Left colon (tissue), 2 donors: ENCODE results near the gene PHKG2. TPM values are rescaled to one million over a fixed set of nuclear protein-coding genes. Genes with fewer than 3 reads are reported as not detected.

Source experiments
- ATAC-seq: fragments of 200-7000 bp; cut with Tn5 transposase; one replicate; pipeline ENCODE4 v1.9.1; 2020; ENCODE audit warnings: mild to moderate bottlenecking, moderate library complexity
- DNase-seq, 2 donors: peaks; one replicate each; pipeline ENCODE4 v3.0.0-alpha.2; 2020
- intact Hi-C, 2 donors: fragments of 100-400 bp; cut with DNase I in 1 of 2; cut with micrococcal nuclease in 1 of 2; formaldehyde crosslinking; loops; one replicate each; pipeline versions ENCODE4 v1.11.2 to v1.14.0; 2022; cut with DNase I, micrococcal nuclease
- total RNA-seq, 2 donors: library from RNA; stranded (reverse); fragmentation: NEBNext Ultra II Directional; extraction: Animal tissue kit (Norgen Biotek cat#: 25700); gene quantifications; one replicate each; pipeline ENCODE4 v1.2.1, GENCODE V29; 2021
- donor health status: DM: no; HTN: no; CAD: no.
- donor health status: DM: yes; HTN: yes; CAD: no.

PHKG2 gene
- total RNA-seq, 2 donors from 2014 or later = 38.0 to 42.8 TPM

- intact Hi-C loops = no loop called here
- ATAC-seq = no peak
- DNase-seq = no peak
Measured at GRCh38 chr16:30783280-30784109, 35.3 kb downstream of the PHKG2 start.

GRCh38 chr16:30784215-30784614 is 36.0 kb downstream of the PHKG2 start:
- intact Hi-C loops = no loop called here
- ATAC-seq = no peak
- DNase-seq = no peak

- ATAC-seq (no peak), DNase-seq (no peak)
- intact Hi-C loops = no loop called here
Measured at GRCh38 chr16:30785126-30786106, 37.2 kb downstream of the PHKG2 start.

- intact Hi-C loops = no loop called here
- peak; percentile 66 for ATAC-seq
- peak in 1 of 2 donors; percentile 52 for DNase-seq
Measured at GRCh38 chr16:30786115-30786935, 38.1 kb downstream of the PHKG2 start.

- intact Hi-C loops = no loop called here
- DNase-seq (peak; percentile 75 to 78), ATAC-seq (peak; percentile 80)
Measured at GRCh38 chr16:30786936-30787612, 38.8 kb downstream of the PHKG2 start, which contains the start of gene ZNF629. ZNF629 (minus strand) TSS chr16:30787205; CDS start chr16:30784482, 2,723 bp downstream.

- DNase-seq = no peak
- intact Hi-C loops = no loop called here
- ATAC-seq = peak; percentile 42
Measured at GRCh38 chr16:30787613-30788378, 39.6 kb downstream of the PHKG2 start.

- no peak for DNase-seq
- intact Hi-C loops = no loop called here
- ATAC-seq = no peak
Measured at GRCh38 chr16:30793508-30794069, 45.4 kb downstream of the PHKG2 start.

- ATAC-seq (no peak), DNase-seq (no peak)
- intact Hi-C loops = no loop called here
Measured at GRCh38 chr16:30794634-30795033, 46.4 kb downstream of the PHKG2 start.

GRCh38 chr16:30797670-30798309 is 49.6 kb downstream of the PHKG2 start:
- ATAC-seq (peak; percentile 47), DNase-seq (no peak)
- intact Hi-C loops = no loop called here

Other genes with a start within 250 kb of the PHKG2 start
- gene ZNF768, start 221.9 kb upstream of the PHKG2 start, total RNA-seq = 10 to 100 TPM; 58.7 to 62.4 TPM
- 10 to 100 TPM in 1 of 2 donors, 1 to 10 TPM in 1; 9.8 to 11.7 TPM for gene ZNF747, start 213.6 kb upstream of the PHKG2 start, total RNA-seq
- gene ZNF764, start 190.1 kb upstream of the PHKG2 start, total RNA-seq = 10 to 100 TPM; 10.6 to 20.7 TPM
- 10 to 100 TPM; 16.6 to 24.4 TPM for gene ZNF688, start 176.7 kb upstream of the PHKG2 start, total RNA-seq
- gene ZNF785, start 162.7 kb upstream of the PHKG2 start, total RNA-seq = 10 to 100 TPM; 14.9 to 17.8 TPM
- 1 to 10 TPM; 6.8 to 6.9 TPM for gene ZNF689, start 138.0 kb upstream of the PHKG2 start, total RNA-seq
- gene PRR14, start 97.5 kb upstream of the PHKG2 start, total RNA-seq = 10 to 100 TPM; 47.6 to 51.0 TPM
- 10 to 100 TPM; 71.8 to 78.8 TPM for gene FBRS, start 90.0 kb upstream of the PHKG2 start, total RNA-seq
- gene SRCAP, start 49.3 kb upstream of the PHKG2 start, total RNA-seq = 10 to 100 TPM; 60.6 to 68.3 TPM
- gene CFAP119, start 13.6 kb downstream of the PHKG2 start, total RNA-seq = 1 to 10 TPM; 5.9 to 7.8 TPM
- 10 to 100 TPM; 82.9 to 99.8 TPM for gene RNF40, start 13.9 kb downstream of the PHKG2 start, total RNA-seq
- gene ZNF629, start 38.8 kb downstream of the PHKG2 start, total RNA-seq = 10 to 100 TPM; 12.3 to 15.2 TPM
- 10 to 100 TPM; 22.3 to 23.5 TPM for gene BCL7C, start 145.7 kb downstream of the PHKG2 start, total RNA-seq
- gene CTF1, start 148.2 kb downstream of the PHKG2 start, total RNA-seq = 1 to 10 TPM in 1 of 2 donors, under 1 TPM in 1; 0.24 to 1.7 TPM
- 10 to 100 TPM; 20.5 to 24.4 TPM for gene FBXL19, start 175.1 kb downstream of the PHKG2 start, total RNA-seq
- gene ORAI3, start 200.6 kb downstream of the PHKG2 start, total RNA-seq = 10 to 100 TPM; 12.9 to 21.0 TPM
- 10 to 100 TPM; 12.2 to 15.0 TPM for gene SETD1A, start 209.3 kb downstream of the PHKG2 start, total RNA-seq
- 10 to 100 TPM; 16.9 to 27.2 TPM for gene HSD3B7, start 236.8 kb downstream of the PHKG2 start, total RNA-seq